GM18858 (cell line): ENCODE data around the gene ARHGAP20.

Source experiments
- ATAC-seq: cut with Tn5 transposase; IDR thresholded peaks from one replicate; pipeline ENCODE4 v1.9.1; 2021; ENCODE audit not compliant: unreplicated experiment

Gene ARHGAP20

DNA sequence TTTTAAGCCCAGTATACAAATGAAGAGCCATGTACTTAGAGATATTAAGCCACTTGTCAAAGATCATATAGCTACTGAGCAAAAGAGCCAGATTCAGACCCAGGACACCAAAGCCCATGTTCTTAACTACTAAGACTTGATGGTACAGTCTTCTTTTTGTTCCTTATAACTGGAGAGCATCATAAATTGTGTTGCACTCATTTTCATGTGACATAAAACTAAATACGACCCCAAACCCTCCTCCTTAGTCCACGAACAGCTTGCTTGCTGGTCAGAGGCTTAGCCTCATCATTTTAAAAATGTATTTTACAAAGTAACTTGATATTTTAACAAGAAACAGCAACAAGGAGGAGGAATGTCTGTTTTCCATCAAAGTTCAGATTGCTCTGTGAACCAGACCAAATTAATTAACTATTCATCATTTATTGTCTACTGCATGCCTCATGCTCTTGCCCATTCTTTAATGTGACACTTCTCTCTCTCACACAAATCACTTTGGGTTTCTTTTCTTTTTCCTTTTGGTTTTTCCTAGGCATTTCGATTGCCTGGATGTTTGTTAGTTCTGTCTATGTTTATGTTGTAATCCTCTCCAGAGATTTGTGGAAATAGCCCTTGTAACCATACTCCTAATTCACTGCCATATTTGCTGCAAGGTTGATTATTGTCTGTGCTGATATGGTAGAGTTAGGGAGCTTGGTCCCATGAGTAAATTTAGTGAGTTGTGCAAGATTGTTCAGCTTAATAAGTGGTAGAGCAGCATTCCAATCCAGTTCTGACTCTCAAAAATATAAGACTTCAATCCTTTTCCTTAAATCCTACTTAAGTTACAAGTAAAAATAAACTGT is 8.4 kb upstream of the ARHGAP20 start:
- ATAC-seq = no peak

- no peak for ATAC-seq
These were observed 4.1 kb upstream of the ARHGAP20 start for GRCh38 chr11:110716361-110716760.

GRCh38 chr11:110715541-110715940 is 3.3 kb upstream of the ARHGAP20 start:
- no peak for ATAC-seq

- no peak for ATAC-seq
These were observed 1.2 kb upstream of the ARHGAP20 start for GRCh38 chr11:110713449-110713776.

GRCh38 chr11:110712659-110713448 is 617 bp upstream of the ARHGAP20 start:
- peak; percentile 31 for ATAC-seq

GRCh38 chr11:110711448-110711775 is 825 bp downstream of the ARHGAP20 start:
- ATAC-seq = no peak

GRCh38 chr11:110710628-110711381 is 1.4 kb downstream of the ARHGAP20 start:
- no peak for ATAC-seq

- no peak for ATAC-seq
These were observed 7.9 kb downstream of the ARHGAP20 start for GRCh38 chr11:110704210-110704864.

- no peak for ATAC-seq
These were observed 20.3 kb downstream of the ARHGAP20 start for GRCh38 chr11:110691926-110692325.

DNA sequence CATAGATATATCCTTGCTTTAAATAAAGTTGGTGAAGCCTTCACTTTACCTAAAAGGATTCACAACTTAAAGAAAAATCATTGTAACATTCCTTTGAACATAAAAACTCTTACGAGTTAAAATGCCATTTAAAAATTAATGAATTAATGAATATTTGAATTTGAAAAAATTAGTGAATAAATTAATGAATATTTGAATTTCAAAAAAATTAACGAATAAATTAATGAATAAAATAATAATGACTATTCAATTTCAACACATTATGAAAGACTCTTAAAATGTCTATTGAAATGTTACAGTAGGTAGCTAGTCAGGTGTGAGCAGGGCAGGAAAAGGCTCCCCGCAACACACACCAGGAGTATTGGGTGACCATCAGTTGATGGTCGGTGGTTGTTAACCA is 22.9 kb downstream of the ARHGAP20 start:
- no peak for ATAC-seq

GRCh38 chr11:110679323-110679975 is 32.8 kb downstream of the ARHGAP20 start:
- ATAC-seq = no peak

DNA sequence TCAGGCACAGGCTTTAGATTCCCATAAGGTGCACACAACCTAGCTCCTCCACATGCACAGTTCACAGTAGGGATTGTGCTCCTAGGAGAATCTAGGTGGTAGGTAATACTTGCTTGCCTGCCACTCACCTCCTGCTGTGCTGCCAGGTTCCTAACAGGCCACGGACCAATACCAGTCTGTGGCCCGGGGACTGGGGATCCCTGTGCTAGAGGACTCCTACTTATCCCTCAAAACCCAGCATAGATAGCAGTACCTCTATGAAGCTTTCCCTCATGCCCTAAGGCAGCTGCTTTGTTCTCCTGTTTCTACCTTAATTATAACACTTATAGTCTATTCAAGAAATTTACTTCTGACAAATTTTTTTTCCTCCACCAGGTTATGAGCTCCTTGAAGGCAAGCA is 36.7 kb downstream of the ARHGAP20 start:
- ATAC-seq = no peak

DNA sequence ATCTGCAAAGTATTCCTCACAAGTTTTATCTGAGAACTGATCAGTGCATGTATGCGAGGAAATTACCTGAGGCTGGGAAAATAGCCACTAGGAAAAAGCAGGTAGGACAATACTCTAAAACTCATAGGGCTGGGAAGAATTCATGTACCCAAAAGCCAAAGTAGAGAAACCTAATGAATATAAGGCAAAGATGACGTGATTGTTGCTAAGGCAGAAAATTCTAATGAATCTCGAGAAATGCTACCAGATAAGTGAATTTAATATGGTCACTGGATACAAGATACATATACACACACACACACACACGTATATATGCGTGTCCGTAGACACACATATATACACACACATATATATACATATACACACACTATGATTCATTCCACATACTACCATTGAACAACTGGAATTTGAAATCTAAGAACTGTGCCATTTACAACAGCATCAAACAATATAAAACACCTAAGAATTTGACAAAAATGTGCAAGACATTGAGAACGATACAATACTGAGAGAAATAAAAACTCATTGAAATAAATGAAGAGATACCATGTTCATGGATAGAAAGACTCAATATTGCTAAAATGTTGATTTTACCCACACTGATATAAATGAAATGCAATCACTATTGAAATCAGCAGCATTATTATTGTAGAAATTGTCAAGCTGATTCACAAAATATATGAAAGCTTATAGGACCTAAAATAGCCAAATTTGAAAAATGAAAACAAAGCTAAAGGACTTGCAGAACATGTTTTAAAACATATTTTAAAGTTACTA is 46.4 kb downstream of the ARHGAP20 start:
- no peak for ATAC-seq

GRCh38 chr11:110655967-110656366 is 56.3 kb downstream of the ARHGAP20 start:
- no peak for ATAC-seq

DNA sequence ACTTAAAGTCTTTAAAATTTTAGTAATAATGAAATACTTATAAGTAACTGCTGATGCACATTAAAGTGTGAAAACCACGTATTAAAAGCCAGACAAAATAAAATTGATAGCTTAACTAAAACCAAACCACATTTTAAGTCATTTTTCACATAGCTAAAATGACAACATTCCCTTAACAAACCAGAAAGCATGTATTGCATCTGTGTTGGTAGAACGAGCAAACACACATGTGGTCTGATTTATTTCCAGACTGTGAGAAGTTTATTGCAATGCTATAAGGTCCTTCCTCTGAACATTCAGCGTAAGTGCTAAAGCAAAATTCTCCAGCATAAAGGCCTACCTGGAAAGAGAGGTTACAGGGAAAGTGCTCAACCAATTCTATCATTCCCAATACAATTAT is 57.8 kb downstream of the ARHGAP20 start:
- no peak for ATAC-seq

DNA sequence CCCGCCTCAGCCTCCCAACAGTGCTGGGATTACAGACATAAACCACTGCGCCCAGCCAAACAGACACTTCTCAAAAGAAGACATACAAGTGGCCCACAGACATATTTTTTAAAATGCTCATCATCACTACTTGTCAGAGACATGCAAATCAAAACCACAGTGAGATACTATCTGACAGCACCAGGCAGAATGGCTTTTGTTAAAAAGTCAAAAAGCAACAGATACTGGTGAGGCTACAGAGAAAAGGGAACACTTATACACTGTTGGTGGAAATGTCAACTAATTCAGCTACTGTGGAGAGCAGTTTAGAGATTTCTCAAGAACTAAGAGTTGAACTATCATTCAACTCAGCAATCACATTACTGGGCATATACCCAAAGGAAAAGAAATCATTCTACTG is 67.0 kb downstream of the ARHGAP20 start:
- no peak for ATAC-seq

DNA sequence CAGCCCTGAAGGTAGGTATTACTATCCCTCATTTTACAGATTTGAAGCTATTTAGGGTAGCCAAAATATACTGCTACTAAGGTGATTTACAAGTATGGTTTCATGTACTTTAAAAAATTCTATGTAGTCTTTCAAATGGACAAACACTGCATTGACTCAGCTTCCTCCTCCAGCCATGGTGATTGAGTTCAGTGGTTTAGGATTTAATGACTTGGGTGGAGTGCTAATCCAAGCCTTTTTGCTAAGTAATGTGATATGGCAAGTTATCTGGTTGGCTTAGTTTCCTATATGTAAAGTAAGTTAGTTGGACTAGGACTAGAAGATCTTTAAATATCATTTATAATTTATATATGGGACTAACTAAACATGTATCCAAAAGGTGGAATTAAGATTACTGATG is 77.9 kb downstream of the ARHGAP20 start:
- no peak for ATAC-seq

- ATAC-seq = no peak
These were observed 80.7 kb downstream of the ARHGAP20 start for GRCh38 chr11:110631551-110631950.

DNA sequence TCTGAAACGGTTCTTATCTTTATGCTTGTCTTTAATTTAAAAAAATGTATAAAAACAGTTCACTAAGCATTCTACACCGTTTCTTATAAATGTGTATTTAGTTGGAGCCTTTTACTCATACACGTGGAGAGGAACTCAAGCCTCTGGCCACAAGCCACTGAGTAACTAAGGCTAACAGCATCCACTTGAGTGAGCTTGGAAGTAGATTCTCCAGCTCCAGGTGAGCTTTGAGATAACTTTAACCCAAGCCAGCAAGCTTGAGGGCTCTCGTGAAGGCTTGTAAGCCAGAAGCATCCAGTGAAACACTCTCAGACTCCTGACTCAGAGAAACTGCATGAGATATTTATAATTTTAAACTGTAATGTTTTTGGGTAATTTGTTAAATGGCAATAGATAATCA is 82.6 kb downstream of the ARHGAP20 start:
- ATAC-seq = no peak

- no peak for ATAC-seq
These were observed 90.4 kb downstream of the ARHGAP20 start for GRCh38 chr11:110621826-110622225.
